GM12878 (cell line): Measurements from ENCODE around the gene LRIT1. TPM values are rescaled to one million over a fixed set of nuclear protein-coding genes. Genes with fewer than 3 reads are reported as not detected.

Experiments used
- ATAC-seq: fragments of 200-7000 bp; cut with Tn5 transposase; 3 replicates; pipeline ENCODE4 v1.9.1; 2020; ENCODE audit warnings: mild to moderate bottlenecking, moderate library complexity
- BruUV-seq: library from RNA; stranded (reverse); fragments of 400-500 nt; replicated peaks from 2 replicates; lab custom pipeline; 2021; lab: Mats Ljungman, UMichigan
- CTCF ChIA-PET: fragments of 300-600 bp; sonication (Branson Sonifier 250); formaldehyde crosslinking; extraction: SDS; loops from one replicate; lab custom pipeline; 2021; ENCODE audit warnings: inconsistent platforms; lab: Yijun Ruan, JAX
- POLR2A ChIA-PET: fragments of 350-600 bp; formaldehyde crosslinking; extraction: SDS; loops from one replicate; lab custom pipeline; 2021; ENCODE audit warnings: inconsistent platforms; lab: Charles Lee
- RAD21 ChIA-PET: fragments of 300-600 bp; sonication (Branson Sonifier 250); formaldehyde crosslinking; loops from one replicate; lab custom pipeline; 2023; ENCODE audit warnings: antibody characterized with exemption; ENCODE audit not compliant: unreplicated experiment; lab: Charles Lee
- SMC1A ChIA-PET: fragments of 300-600 bp; sonication (Branson Sonifier 250); formaldehyde crosslinking; loops from one replicate; lab custom pipeline; 2023; ENCODE audit not compliant: unreplicated experiment, uncharacterized antibody; lab: Charles Lee
- DNase-seq: peaks from one replicate; pipeline ENCODE4 v3.0.0-alpha.2; 2011; ENCODE audit warnings: low read depth, low spot score
- FAIRE-seq: peaks from 3 replicates; lab custom pipeline; 2011; peaks lifted over from hg19 to GRCh38; lab: Jason Lieb, UNC
- H2AFZ ChIP-seq: 2 replicates; pipeline ENCODE4 v1.6.0; 2011; ENCODE audit warnings: low read depth, low read length, control low read depth; ENCODE audit not compliant: control insufficient read depth
- H3K27ac ChIP-seq: 2 replicates; pipeline ENCODE4 v1.5.1; 2011; ENCODE audit warnings: control low read depth; ENCODE audit not compliant: control insufficient read depth, insufficient read depth
- H3K27me3 ChIP-seq, 2 experiments: replicated peaks in 1 of 2; 2 replicates each; pipeline versions ENCODE4 v1.6.0 to v1.6.1; 2011; ENCODE audit warnings: low read length in 1 of 2; ENCODE audit not compliant: control insufficient read depth in 2 of 2, insufficient read depth in 2 of 2
- H3K36me3 ChIP-seq, 2 experiments: 2 replicates each; pipeline ENCODE4 v1.5.1; 2011; ENCODE audit warnings: low read length in 1 of 2; ENCODE audit not compliant: control insufficient read depth in 2 of 2, insufficient read depth in 2 of 2
- H3K4me1 ChIP-seq: 2 replicates; pipeline ENCODE4 v1.6.1; 2011; ENCODE audit warnings: mild to moderate bottlenecking, low read length, moderate library complexity, mixed read lengths; ENCODE audit not compliant: control insufficient read depth, insufficient read depth
- H3K4me2 ChIP-seq: 2 replicates; pipeline ENCODE4 v1.6.0; 2011; ENCODE audit warnings: control low read depth; ENCODE audit not compliant: control insufficient read depth, insufficient read depth
- H3K4me3 ChIP-seq: fragments of 200-600 bp; sonication (generic); 2 replicates; pipeline ENCODE4 v1.5.1; 2016
- H3K79me2 ChIP-seq: 2 replicates; pipeline ENCODE4 v1.6.0; 2011; ENCODE audit warnings: low read length; ENCODE audit not compliant: control insufficient read depth, insufficient read depth
- H3K9ac ChIP-seq: 2 replicates; pipeline ENCODE4 v1.8.0; 2011; ENCODE audit warnings: low read length, control low read depth, mixed read lengths; ENCODE audit not compliant: control insufficient read depth, insufficient read depth
- H3K9me3 ChIP-seq: replicated peaks from 3 replicates; pipeline ENCODE4 v1.5.1; 2011; ENCODE audit warnings: mild to moderate bottlenecking, low read length; ENCODE audit not compliant: control insufficient read depth, insufficient read depth
- H4K20me1 ChIP-seq: 2 replicates; pipeline ENCODE4 v1.6.0; 2011; ENCODE audit not compliant: control insufficient read depth, insufficient read depth
- CHD2 ChIP-seq: IDR thresholded peaks from 2 replicates; pipeline ENCODE4 v1.6.1; 2011; ENCODE audit warnings: low read depth, low read length, improper control_type of control experiment, borderline replicate concordance
- CUX1 ChIP-seq: IDR thresholded peaks from 2 replicates; pipeline ENCODE4 v1.6.1; 2012; ENCODE audit warnings: improper control_type of control experiment, low read depth, low read length; ENCODE audit not compliant: insufficient replicate concordance
- IRF5 ChIP-seq: fragments of 450-650 bp; IDR thresholded peaks from 2 replicates; pipeline ENCODE4 v1.6.1; 2017; ENCODE audit warnings: borderline replicate concordance
- LARP7 ChIP-seq: fragments of 450-650 bp; IDR thresholded peaks from 2 replicates; pipeline ENCODE4 v1.6.1; 2017; ENCODE audit warnings: mild to moderate bottlenecking
- MAX ChIP-seq: IDR thresholded peaks from 2 replicates; pipeline ENCODE4 v1.6.1; 2012; ENCODE audit warnings: low read depth, low read length, improper control_type of control experiment
- PAX8 ChIP-seq: fragments of 450-650 bp; IDR thresholded peaks from 2 replicates; pipeline ENCODE4 v1.6.1; 2017; ENCODE audit warnings: mild to moderate bottlenecking, moderate library complexity
- RELA ChIP-seq: fragments of 450-650 bp; IDR thresholded peaks from 2 replicates; pipeline ENCODE4 v1.8.0; 2014; ENCODE audit warnings: borderline replicate concordance; ENCODE audit not compliant: partially characterized antibody
- SIX5 ChIP-seq: IDR thresholded peaks from 2 replicates; pipeline ENCODE4 v1.6.1; 2011; ENCODE audit warnings: mild to moderate bottlenecking, low read depth, low read length, moderate library complexity; ENCODE audit not compliant: severe bottlenecking
- SPI1 ChIP-seq: IDR thresholded peaks from 2 replicates; pipeline ENCODE4 v1.6.1; 2011; ENCODE audit warnings: low read depth, mild to moderate bottlenecking, low read length, moderate library complexity, borderline replicate concordance; ENCODE audit not compliant: insufficient read depth
- SREBF1 ChIP-seq: IDR thresholded peaks from 2 replicates; pipeline ENCODE4 v1.6.1; 2012; ENCODE audit warnings: mild to moderate bottlenecking, low read length
- TAF1 ChIP-seq: IDR thresholded peaks from 2 replicates; pipeline ENCODE4 v1.6.1; 2011; ENCODE audit warnings: mild to moderate bottlenecking, low read depth, low read length, borderline replicate concordance
- ZNF274 ChIP-seq: IDR thresholded peaks from one replicate; pipeline ENCODE4 v1.8.0; 2011; ENCODE audit not compliant: insufficient read length, insufficient read depth
- WGBS: methylation state at CpG from one replicate; pipeline ENCODE4 v1.1.6; 2016; ENCODE audit warnings: low lambda C conversion rate; ENCODE audit not compliant: insufficient replicate concordance, insufficient coverage; ENCODE audit errors: missing lambda C conversion rate; 5-methylcytosine and 5-hydroxymethylcytosine counted together
- in situ Hi-C: fragments of 300-500 bp; cut with MboI; formaldehyde crosslinking; loops from 9 replicates; pipeline ENCODE4 v1.14.3; 2018; ENCODE audit warnings: mixed read lengths
- intact Hi-C: fragments of 100-400 bp; cut with micrococcal nuclease; formaldehyde crosslinking; loops from one replicate; pipeline ENCODE4 v1.14.2; 2022; ENCODE audit not compliant: unreplicated experiment
- polyA plus RNA-seq, 11 experiments: library from polyadenylated mRNA; depleted of rRNA in 4 of 11; unstranded in 6 of 11; stranded (reverse) in 5 of 11; fragments of >200 nt; fragmentation: Nextera tagmentation in 4 of 11; fragmentation: Illumina TruSeq in 1 of 11; extraction: Ambion mirVana in 4 of 11; extraction: Trizol in 1 of 11; gene quantifications; 1 replicate in 1 of 11; 2 replicates in 10 of 11; pipeline versions ENCODE4 v1.2.1 to v1.2.3, GENCODE V29; 2011 to 2016; ENCODE audit warnings: inconsistent platforms in 2 of 11, missing spikeins in 2 of 11, low read depth in 1 of 11
- total RNA-seq, 4 experiments: library from RNA; depleted of rRNA in 3 of 4; stranded (reverse); fragments of >200 nt in 3 of 4; fragmentation: Illumina TruSeq in 1 of 4; extraction: Trizol in 1 of 4; gene quantifications; 2 replicates each; pipeline versions ENCODE4 v1.2.1 to v1.2.3, GENCODE V29; 2013 to 2021
- TF ChIP-seq, protein P1 (sequence below): IDR thresholded peaks from 2 replicates; pipeline ENCODE4 v1.6.1; 2012; ENCODE audit warnings: mild to moderate bottlenecking, low read depth, low read length

Gene LRIT1
- total and polyA plus RNA-seq, 10 of the 15 experiments (the other 5 are each of a cell fraction or from before 2014, with no cell fraction given), result not detected

- no peak overlapping the region for H3K4me2 ChIP-seq
- H3K36me3 ChIP-seq, result no peaks in the 10 kb centered on the region
- H3K9me3 ChIP-seq, result no peaks in the 10 kb centered on the region
- DNase-seq (no peak), ATAC-seq (no peak), FAIRE-seq (no peak)
- BruUV-seq, result no TSS peak
- no peak overlapping the region for H3K4me3 ChIP-seq
- ChIA-PET SMC1A (interaction anchor here (0.7 kb wide), 1 partner anchor 25 kb away, joined by 3 read pairs; no protein-coding TSS in a partner anchor), POLR2A (no interaction called here), RAD21 (no interaction called here), CTCF (interaction anchor here (0.9 kb wide), 1 partner anchor 38 kb away, joined by 4 read pairs; no protein-coding TSS in a partner anchor)
- no peaks in the 10 kb centered on the region for H3K79me2 ChIP-seq
- no peak overlapping the region for H2AFZ ChIP-seq
- no peaks in the 10 kb centered on the region; the same call in 1 of the 2 replicates for H4K20me1 ChIP-seq
- H3K27me3 ChIP-seq, result 0 out of 4 replicates have a peak, but pooled peaks cover 0 to 2% of the 10 kb centered on the region in 2 experiments
- no peaks in the 10 kb centered on the region for H3K4me1 ChIP-seq
- in situ Hi-C loops, result no loop called here
- no peak overlapping the region for H3K9ac ChIP-seq
- WGBS, result 30% methylated on average over 11 of the region's 11 CpGs
- no peak overlapping the region for H3K27ac ChIP-seq
- intact Hi-C loops, result no loop called here
- no peak for TF ChIP-seq LARP7
- TF ChIP-seq CUX1, result no peak
- no peak for TF ChIP-seq SREBF1
- TF ChIP-seq ZNF274, result no peak
- no peak for TF ChIP-seq TAF1
- no peak for TF ChIP-seq MAX
- TF ChIP-seq, protein P1, sequence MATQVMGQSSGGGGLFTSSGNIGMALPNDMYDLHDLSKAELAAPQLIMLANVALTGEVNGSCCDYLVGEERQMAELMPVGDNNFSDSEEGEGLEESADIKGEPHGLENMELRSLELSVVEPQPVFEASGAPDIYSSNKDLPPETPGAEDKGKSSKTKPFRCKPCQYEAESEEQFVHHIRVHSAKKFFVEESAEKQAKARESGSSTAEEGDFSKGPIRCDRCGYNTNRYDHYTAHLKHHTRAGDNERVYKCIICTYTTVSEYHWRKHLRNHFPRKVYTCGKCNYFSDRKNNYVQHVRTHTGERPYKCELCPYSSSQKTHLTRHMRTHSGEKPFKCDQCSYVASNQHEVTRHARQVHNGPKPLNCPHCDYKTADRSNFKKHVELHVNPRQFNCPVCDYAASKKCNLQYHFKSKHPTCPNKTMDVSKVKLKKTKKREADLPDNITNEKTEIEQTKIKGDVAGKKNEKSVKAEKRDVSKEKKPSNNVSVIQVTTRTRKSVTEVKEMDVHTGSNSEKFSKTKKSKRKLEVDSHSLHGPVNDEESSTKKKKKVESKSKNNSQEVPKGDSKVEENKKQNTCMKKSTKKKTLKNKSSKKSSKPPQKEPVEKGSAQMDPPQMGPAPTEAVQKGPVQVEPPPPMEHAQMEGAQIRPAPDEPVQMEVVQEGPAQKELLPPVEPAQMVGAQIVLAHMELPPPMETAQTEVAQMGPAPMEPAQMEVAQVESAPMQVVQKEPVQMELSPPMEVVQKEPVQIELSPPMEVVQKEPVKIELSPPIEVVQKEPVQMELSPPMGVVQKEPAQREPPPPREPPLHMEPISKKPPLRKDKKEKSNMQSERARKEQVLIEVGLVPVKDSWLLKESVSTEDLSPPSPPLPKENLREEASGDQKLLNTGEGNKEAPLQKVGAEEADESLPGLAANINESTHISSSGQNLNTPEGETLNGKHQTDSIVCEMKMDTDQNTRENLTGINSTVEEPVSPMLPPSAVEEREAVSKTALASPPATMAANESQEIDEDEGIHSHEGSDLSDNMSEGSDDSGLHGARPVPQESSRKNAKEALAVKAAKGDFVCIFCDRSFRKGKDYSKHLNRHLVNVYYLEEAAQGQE, result no peak
- TF ChIP-seq PAX8, result no peak
- TF ChIP-seq IRF5, result no peak
- TF ChIP-seq SPI1, result no peak
- no peak for TF ChIP-seq CHD2
- TF ChIP-seq RELA, result no peak
- TF ChIP-seq SIX5, result no peak
These were observed 55.7 kb downstream of the LRIT1 start for GRCh38 chr10:84185526-84186175.
